HCT116 (cell line): ENCODE data around the gene OR13J1. TPM values are rescaled to one million over a fixed set of nuclear protein-coding genes. Genes with fewer than 3 reads are reported as not detected.
A peak's percentile ranks its signal among the peaks of the same experiment; 100 is the strongest.

Experiments
- ATAC-seq: fragments of 200-7000 bp; cut with Tn5 transposase; 2 replicates; pipeline ENCODE4 v1.9.1; 2020; ENCODE audit warnings: mild to moderate bottlenecking, moderate library complexity
- BruUV-seq: library from RNA; stranded (reverse); fragments of 400-500 nt; replicated peaks from 2 replicates; lab custom pipeline; 2021; lab: Mats Ljungman, UMichigan
- CTCF ChIA-PET: fragments of 300-600 bp; sonication (Branson Sonifier 250); formaldehyde crosslinking; loops from one replicate; lab custom pipeline; 2021; ENCODE audit warnings: antibody characterized with exemption; lab: Charles Lee
- POLR2A ChIA-PET: fragments of 300-600, 350-600 bp; sonication (Branson Sonifier 250); formaldehyde crosslinking; loops from one replicate; lab custom pipeline; 2021; ENCODE audit warnings: antibody characterized with exemption; lab: Charles Lee
- RAD21 ChIA-PET, 2 experiments: fragments of 300-600 bp; sonication (Branson Sonifier 250); formaldehyde crosslinking; loops; one replicate each; lab custom pipeline; 2023; ENCODE audit warnings: low total read pairs in 2 of 2; ENCODE audit not compliant: uncharacterized antibody in 2 of 2, unreplicated experiment in 2 of 2, low non-redundant PET in 1 of 2; lab: Charles Lee
- DNase-seq: peaks from one replicate; pipeline ENCODE4 v3.0.0-alpha.2; 2010; ENCODE audit warnings: low read depth, low spot score
- H2AFZ ChIP-seq: fragments of 200-600 bp; shearing (Covaris generic), sonication (generic); 2 replicates; pipeline ENCODE4 v1.6.1; 2017; ENCODE audit warnings: low read depth, mixed run types, mixed read lengths, antibody characterized with exemption, low read length; ENCODE audit not compliant: poor library complexity, severe bottlenecking
- H3K27ac ChIP-seq: 2 replicates; pipeline ENCODE4 v1.5.1; 2012; ENCODE audit warnings: low read depth, low read length
- H3K27me3 ChIP-seq: fragments of 200-600 bp; sonication (generic); 2 replicates; pipeline ENCODE4 v1.6.1; 2016; ENCODE audit warnings: mixed run types, low read length, mixed read lengths; ENCODE audit not compliant: insufficient read depth
- H3K36me3 ChIP-seq, 2 experiments: fragments of 200-500 bp in 1 of 2; fragments of 200-600 bp in 1 of 2; sonication (Bioruptor generic) in 1 of 2; sonication (generic) in 1 of 2; 2 replicates each; pipeline versions ENCODE4 v1.5.1 to v1.6.1; 2014 to 2016; ENCODE audit warnings: low read length in 2 of 2, inconsistent platforms in 1 of 2, mixed read lengths in 1 of 2, mixed run types in 1 of 2; ENCODE audit not compliant: insufficient read depth in 2 of 2, control insufficient read depth in 1 of 2
- H3K4me1 ChIP-seq, 2 experiments: fragments of 200-600 bp in 1 of 2; sonication (generic) in 1 of 2; 2 replicates each; pipeline versions ENCODE4 v1.5.1 to v1.6.1; 2012 to 2017; ENCODE audit warnings: low read length in 2 of 2, inconsistent platforms in 1 of 2, mild to moderate bottlenecking in 1 of 2, mixed read lengths in 1 of 2, mixed run types in 1 of 2, moderate library complexity in 1 of 2; ENCODE audit not compliant: insufficient read depth in 2 of 2, control insufficient read depth in 1 of 2
- H3K4me2 ChIP-seq: fragments of 200-600 bp; sonication (generic); 2 replicates; pipeline ENCODE4 v1.6.1; 2017; ENCODE audit warnings: mixed run types, low read length, mixed read lengths
- H3K4me3 ChIP-seq, 2 experiments: fragments of 200-600 bp in 1 of 2; sonication (generic) in 1 of 2; replicated peaks in 1 of 2; 2 replicates each; pipeline ENCODE4 v1.5.1; 2011 to 2016; ENCODE audit warnings: low read length in 2 of 2, control low read depth in 1 of 2, low read depth in 1 of 2, mild to moderate bottlenecking in 1 of 2, mixed read lengths in 1 of 2, mixed run types in 1 of 2
- H3K79me2 ChIP-seq: fragments of 200-600 bp; sonication (generic); 2 replicates; pipeline ENCODE4 v1.6.1; 2017; ENCODE audit warnings: mild to moderate bottlenecking, mixed run types, low read length, moderate library complexity, mixed read lengths; ENCODE audit not compliant: insufficient read depth
- H3K9ac ChIP-seq: fragments of 200-600 bp; sonication (generic); 2 replicates; pipeline ENCODE4 v1.6.1; 2016; ENCODE audit warnings: low read length, mixed read lengths
- H3K9me2 ChIP-seq: fragments of 200-600 bp; sonication (generic), shearing (Covaris generic); 2 replicates; pipeline ENCODE4 v1.6.1; 2017; ENCODE audit warnings: mixed run types, mild to moderate bottlenecking, moderate library complexity; ENCODE audit not compliant: insufficient read depth
- H3K9me3 ChIP-seq, 2 experiments: fragments of 200-500 bp in 1 of 2; fragments of 200-600 bp in 1 of 2; sonication (Bioruptor generic) in 1 of 2; sonication (generic) in 1 of 2; 2 replicates each; pipeline ENCODE4 v1.6.1; 2014 to 2017; ENCODE audit warnings: low read length in 2 of 2, mixed read lengths in 2 of 2, inconsistent platforms in 1 of 2, low read depth in 1 of 2, mild to moderate bottlenecking in 1 of 2, mixed run types in 1 of 2, moderate library complexity in 1 of 2; ENCODE audit not compliant: control insufficient read depth in 1 of 2, insufficient read depth in 1 of 2
- H4K20me1 ChIP-seq: fragments of 200-600 bp; sonication (generic), shearing (Covaris generic); 2 replicates; pipeline ENCODE4 v1.6.1; 2017; ENCODE audit warnings: mixed run types, mild to moderate bottlenecking, moderate library complexity; ENCODE audit not compliant: insufficient read depth
- CTCF ChIP-seq, 3 experiments: fragments of 200-600 bp in 1 of 3; sonication (generic) in 1 of 3; IDR thresholded peaks in 2 of 3; conservative IDR thresholded peaks in 1 of 3; 2 replicates each; pipeline ENCODE4 v1.5.1; 2012 to 2017; ENCODE audit warnings: low read depth in 2 of 3, low read length in 2 of 3, antibody characterized with exemption in 1 of 3, borderline replicate concordance in 1 of 3, control low read depth in 1 of 3, mild to moderate bottlenecking in 1 of 3, mixed read lengths in 1 of 3, mixed run types in 1 of 3, moderate library complexity in 1 of 3; ENCODE audit not compliant: insufficient read depth in 1 of 3
- ELF1 ChIP-seq: IDR thresholded peaks from 2 replicates; pipeline ENCODE4 v1.6.1; 2012; ENCODE audit warnings: low read depth, borderline replicate concordance
- JUND ChIP-seq: IDR thresholded peaks from 2 replicates; pipeline ENCODE4 v1.6.1; 2012
- RAD21 ChIP-seq: IDR thresholded peaks from 2 replicates; pipeline ENCODE4 v1.6.1; 2012; ENCODE audit warnings: low read depth, mild to moderate bottlenecking
- REST ChIP-seq: IDR thresholded peaks from 2 replicates; pipeline ENCODE4 v1.6.1; 2012; ENCODE audit warnings: low read depth
- SIN3A ChIP-seq: IDR thresholded peaks from 2 replicates; pipeline ENCODE4 v1.6.1; 2012; ENCODE audit warnings: low read depth
- YY1 ChIP-seq: IDR thresholded peaks from 2 replicates; pipeline ENCODE4 v1.6.1; 2011; ENCODE audit warnings: low read length, low read depth, moderate library complexity, mild to moderate bottlenecking; ENCODE audit not compliant: insufficient replicate concordance; ENCODE audit errors: extremely low read depth
- ZFX ChIP-seq: fragments of 450-650 bp; IDR thresholded peaks from 2 replicates; pipeline ENCODE4 v1.6.1; 2017
- intact Hi-C: fragments of 100-400 bp; cut with micrococcal nuclease; formaldehyde crosslinking; loops from 2 replicates; pipeline ENCODE4 v1.10.0; 2022
- total RNA-seq: library from RNA; stranded (reverse); gene quantifications from one replicate; pipeline ENCODE4 v1.2.1, GENCODE V29; 2021; ENCODE audit not compliant: unreplicated experiment

Gene OR13J1
- total RNA-seq, 1 experiment from 2014 or later, result not detected

- ChIA-PET RAD21 (interaction anchor here (0.9 to 1.1 kb wide), 2 partner anchors 36 to 56 kb away, joined by 3 to 11 read pairs; no protein-coding TSS in a partner anchor), CTCF (interaction anchor here (0.6 to 1.5 kb wide), 14 partner anchors 9 to 209 kb away, joined by 3 to 30 read pairs (median 5); partner anchors contain the start of genes CREB3, HINT2, NPR2 and SPAG8), POLR2A (no interaction called here)
- H3K4me2 ChIP-seq, result peak overlapping the region; percentile 8
- intact Hi-C loops, result loop anchor here (1.0 kb wide), 2 partner anchors 56 to 197 kb away; no protein-coding TSS in a partner anchor
- ATAC-seq, result peak; percentile 60
- peak overlapping the region; percentile 5; the same call in 1 of the 2 replicates for H3K27ac ChIP-seq
- H3K4me3 ChIP-seq, result no peak overlapping the region
- no TSS peak for BruUV-seq
- no peak overlapping the region for H3K9ac ChIP-seq
- H3K79me2 ChIP-seq, result no peaks in the 10 kb centered on the region
- H3K4me1 ChIP-seq, result peaks cover 3 to 20% of the 10 kb centered on the region in 2 experiments; a peak in 3 of 4 replicates
- H4K20me1 ChIP-seq, result no peaks in the 10 kb centered on the region
- H3K9me3 ChIP-seq, result no peaks in the 10 kb centered on the region
- H2AFZ ChIP-seq, result peak overlapping the region; percentile 49
- no peaks in the 10 kb centered on the region for H3K36me3 ChIP-seq
- DNase-seq, result peak; percentile 44
- TF ChIP-seq ELF1 (no peak), ZFX (no peak), YY1 (peak; percentile 20), CTCF (IDR thresholded peaks at IDR 0.05 in 2 of 3, conservative IDR thresholded peaks at IDR 0.05 in 1 of 3; ENCODE audit: borderline replicate concordance in 1 of 3, insufficient read depth in 1 of 3, low read depth in 2 of 3, low read length in 2 of 3) (peak; percentile 83 to 95 (median 89)), RAD21 (peak; percentile 72), SIN3A (no peak)
- H3K27me3 ChIP-seq, result no peaks in the 10 kb centered on the region
- H3K9me2 ChIP-seq, result no peaks in the 10 kb centered on the region
Observed at GRCh38 chr9:35826071-35826701, 44.0 kb downstream of the OR13J1 start.

- H3K9ac ChIP-seq, result no peak overlapping the region
- RAD21 ChIA-PET, result no interaction called here
- CTCF ChIA-PET, result no interaction called here
- POLR2A ChIA-PET, result no interaction called here
- no TSS peak for BruUV-seq
- intact Hi-C loops, result no loop called here
- peaks cover 0 to 6% of the 10 kb centered on the region in 2 experiments; a peak in 2 of 4 replicates for H3K4me1 ChIP-seq
- H3K79me2 ChIP-seq, result no peaks in the 10 kb centered on the region
- no peak overlapping the region for H3K4me3 ChIP-seq
- ATAC-seq (no peak), DNase-seq (no peak)
- H3K36me3 ChIP-seq, result no peaks in the 10 kb centered on the region
- H3K4me2 ChIP-seq, result no peak overlapping the region
- H3K27ac ChIP-seq, result no peak overlapping the region
- no peaks in the 10 kb centered on the region for H3K27me3 ChIP-seq
- TF ChIP-seq RAD21, result no peak
- no peak for TF ChIP-seq JUND
- TF ChIP-seq ELF1, result no peak
- no peak for TF ChIP-seq REST
- no peak overlapping the region for H2AFZ ChIP-seq
- no peaks in the 10 kb centered on the region for H3K9me3 ChIP-seq
- H4K20me1 ChIP-seq, result no peaks in the 10 kb centered on the region
- no peaks in the 10 kb centered on the region for H3K9me2 ChIP-seq
Observed at GRCh38 chr9:35822926-35823325, 47.3 kb downstream of the OR13J1 start.
